ENCODE measurements around the gene AKT1. TPM values are rescaled to one million over a fixed set of nuclear protein-coding genes. Genes with fewer than 3 reads are reported as not detected.

The AKT1 gene
- polyA plus RNA-seq, 1 experiment: 226 TPM

DNA sequence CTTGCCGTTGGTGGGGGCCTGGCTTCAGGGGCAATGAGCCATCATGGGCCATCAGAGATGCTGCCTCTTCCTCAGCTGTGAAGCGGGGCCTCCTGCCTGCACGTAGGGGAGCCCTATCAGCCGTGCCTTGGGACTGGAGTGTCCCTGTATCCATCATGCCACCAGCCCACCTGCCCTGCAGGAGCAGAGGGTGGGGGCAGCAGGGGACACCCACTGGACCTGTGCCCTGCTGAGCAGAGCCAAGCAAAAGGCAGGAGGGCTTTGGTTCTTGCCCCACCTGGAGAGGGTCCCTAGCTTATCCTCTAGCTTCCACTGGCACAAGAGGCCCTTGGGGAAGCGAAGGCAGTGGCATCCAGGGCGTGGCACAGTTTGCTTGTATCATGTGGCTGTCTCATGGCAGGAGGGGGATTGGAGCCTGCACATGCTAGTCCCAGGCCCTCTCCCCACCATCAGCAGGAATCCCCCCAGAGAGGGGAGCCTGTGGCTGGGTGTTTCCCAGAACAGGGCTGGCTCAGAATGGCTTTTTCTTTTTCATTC, 61.4 kb downstream of the AKT1 start:
- no peak overlapping the region for H3K4me3 ChIP-seq (ENCODE audit: low read depth, low read length)
- no peaks in the 10 kb centered on the region for H3K27me3 ChIP-seq (ENCODE audit: control insufficient read depth, insufficient read depth, low read length)
- no peak for DNase-seq (ENCODE audit: low read depth)
- ChIA-PET CTCF (interaction anchor here (0.9 to 6.1 kb wide), 3 partner anchors 9 to 35 kb away, joined by 5 to 40 read pairs (median 10); partner anchors contain the start of genes ADSS1 and SIVA1), POLR2A (no interaction called here)
- TF ChIP-seq, protein P1, sequence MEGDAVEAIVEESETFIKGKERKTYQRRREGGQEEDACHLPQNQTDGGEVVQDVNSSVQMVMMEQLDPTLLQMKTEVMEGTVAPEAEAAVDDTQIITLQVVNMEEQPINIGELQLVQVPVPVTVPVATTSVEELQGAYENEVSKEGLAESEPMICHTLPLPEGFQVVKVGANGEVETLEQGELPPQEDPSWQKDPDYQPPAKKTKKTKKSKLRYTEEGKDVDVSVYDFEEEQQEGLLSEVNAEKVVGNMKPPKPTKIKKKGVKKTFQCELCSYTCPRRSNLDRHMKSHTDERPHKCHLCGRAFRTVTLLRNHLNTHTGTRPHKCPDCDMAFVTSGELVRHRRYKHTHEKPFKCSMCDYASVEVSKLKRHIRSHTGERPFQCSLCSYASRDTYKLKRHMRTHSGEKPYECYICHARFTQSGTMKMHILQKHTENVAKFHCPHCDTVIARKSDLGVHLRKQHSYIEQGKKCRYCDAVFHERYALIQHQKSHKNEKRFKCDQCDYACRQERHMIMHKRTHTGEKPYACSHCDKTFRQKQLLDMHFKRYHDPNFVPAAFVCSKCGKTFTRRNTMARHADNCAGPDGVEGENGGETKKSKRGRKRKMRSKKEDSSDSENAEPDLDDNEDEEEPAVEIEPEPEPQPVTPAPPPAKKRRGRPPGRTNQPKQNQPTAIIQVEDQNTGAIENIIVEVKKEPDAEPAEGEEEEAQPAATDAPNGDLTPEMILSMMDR (IDR thresholded peaks at IDR 0.05; ENCODE audit: insufficient read depth, low read depth, low read length): no peak
- H3K36me3 ChIP-seq (ENCODE audit: control insufficient read depth, insufficient read depth, low read length): no peaks in the 10 kb centered on the region

DNA sequence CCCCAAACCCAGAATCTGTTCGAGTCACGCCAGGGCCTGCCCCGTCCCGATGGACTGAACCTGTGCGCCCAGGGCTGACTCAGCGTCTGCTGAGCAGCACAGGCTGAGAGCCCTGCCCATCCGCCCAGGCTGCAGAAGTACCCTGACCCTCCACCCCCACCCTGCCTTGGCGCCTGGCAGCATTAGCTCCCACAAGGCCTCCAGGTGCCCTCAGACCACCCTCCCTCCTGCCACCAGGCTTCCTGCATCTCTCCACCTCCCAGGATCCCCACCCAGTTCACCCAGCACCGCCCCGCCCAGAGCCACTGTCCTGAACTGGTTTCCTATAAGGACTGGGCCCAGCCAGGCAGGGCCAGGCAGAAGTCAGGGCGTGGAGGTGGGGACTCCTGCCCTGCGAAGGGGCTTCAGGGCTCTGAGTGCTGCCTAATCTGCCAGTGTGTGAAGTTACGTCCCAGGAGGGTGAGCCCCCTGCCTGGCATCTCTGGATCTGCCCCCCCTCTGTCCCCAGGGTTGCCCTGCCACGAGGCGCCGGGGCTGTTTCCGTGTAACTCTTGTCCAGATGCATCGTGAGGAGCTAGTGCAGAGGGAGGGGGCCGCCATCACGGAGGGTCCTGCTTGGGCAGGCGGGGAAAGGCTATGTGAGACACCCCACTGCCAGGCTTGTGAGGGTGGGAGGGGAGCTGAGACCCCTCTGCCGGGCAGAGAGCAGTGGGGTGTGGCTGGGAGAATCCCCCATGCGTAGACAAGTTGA, 62.4 kb downstream of the AKT1 start:
- POLR2A ChIA-PET: no interaction called here
- H3K4me3 ChIP-seq (ENCODE audit: low read depth, low read length): no peak overlapping the region
- H3K27me3 ChIP-seq (ENCODE audit: control insufficient read depth, insufficient read depth, low read length): no peaks in the 10 kb centered on the region
- CTCF ChIA-PET: interaction anchor here (0.5 to 6.1 kb wide), 4 partner anchors 8 to 56 kb away, joined by 3 to 40 read pairs (median 8); partner anchors contain the start of gene ADSS1
- TF ChIP-seq, protein P1 (IDR thresholded peaks at IDR 0.05; ENCODE audit: insufficient read depth, low read depth, low read length): no peak
- no peaks in the 10 kb centered on the region for H3K36me3 ChIP-seq (ENCODE audit: control insufficient read depth, insufficient read depth, low read length)
- no peak for DNase-seq (ENCODE audit: low read depth)

DNA sequence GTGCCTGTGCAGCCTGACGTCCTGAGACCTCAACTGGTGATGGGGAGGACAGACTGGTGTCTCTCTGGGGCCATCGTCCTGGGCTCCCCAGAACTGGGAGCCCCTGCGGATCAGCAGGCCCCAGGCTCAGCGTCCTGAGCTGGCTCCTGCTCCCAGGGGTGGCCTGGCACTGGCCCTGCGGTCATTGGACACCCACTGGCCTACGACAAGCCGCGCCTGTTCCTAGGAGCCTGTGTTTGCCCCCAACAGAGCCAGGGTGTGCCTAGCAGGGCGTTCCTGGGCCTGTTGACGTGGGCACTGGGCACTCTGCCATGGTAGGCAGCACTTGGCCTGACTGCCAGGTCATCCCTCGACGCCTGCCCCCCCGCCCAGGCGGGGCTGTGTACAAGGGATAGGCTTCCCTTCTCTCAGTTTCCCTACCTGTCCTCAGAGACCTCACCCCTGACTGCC, 63.2 kb downstream of the AKT1 start:
- TF ChIP-seq, protein P1 (IDR thresholded peaks at IDR 0.05; ENCODE audit: insufficient read depth, low read depth, low read length): no peak
- DNase-seq (ENCODE audit: low read depth): no peak
- ChIA-PET POLR2A (no interaction called here), CTCF (interaction anchor here (1.9 kb wide), 1 partner anchor 9 kb away, joined by 5 read pairs; no protein-coding TSS in a partner anchor)
- H3K4me3 ChIP-seq (ENCODE audit: low read depth, low read length): no peak overlapping the region
- H3K27me3 ChIP-seq (ENCODE audit: control insufficient read depth, insufficient read depth, low read length): no peaks in the 10 kb centered on the region
- no peaks in the 10 kb centered on the region for H3K36me3 ChIP-seq (ENCODE audit: control insufficient read depth, insufficient read depth, low read length)

- no peak overlapping the region for H3K4me3 ChIP-seq (ENCODE audit: low read depth, low read length)
- TF ChIP-seq, protein P1 (IDR thresholded peaks at IDR 0.05; ENCODE audit: insufficient read depth, low read depth, low read length): peak; percentile 44
- DNase-seq (ENCODE audit: low read depth): no peak
- ChIA-PET CTCF (interaction anchor here (0.6 to 1.9 kb wide), 3 partner anchors 9 to 37 kb away, joined by 3 to 7 read pairs (median 5); no protein-coding TSS in a partner anchor), POLR2A (no interaction called here)
- no peaks in the 10 kb centered on the region for H3K36me3 ChIP-seq (ENCODE audit: control insufficient read depth, insufficient read depth, low read length)
- H3K27me3 ChIP-seq (ENCODE audit: control insufficient read depth, insufficient read depth, low read length): no peaks in the 10 kb centered on the region
Measured at GRCh38 chr14:104731320-104732294, 63.9 kb downstream of the AKT1 start.
